IPS DF 6.9 (cell line): ENCODE measurements around the gene NFKB1.

ENCODE experiments used
- DNase-seq: peaks from one replicate; pipeline ENCODE4 v3.0.0-alpha.2; 2013; ENCODE audit warnings: low read depth, low spot score
- H3K27ac ChIP-seq: one replicate; pipeline ENCODE4 v1.5.1; 2013; ENCODE audit warnings: low read length, control low read depth
- H3K27me3 ChIP-seq: 2 replicates; pipeline ENCODE4 v1.6.1; 2013; ENCODE audit warnings: mild to moderate bottlenecking, low read length; ENCODE audit not compliant: control insufficient read depth, insufficient read depth
- H3K36me3 ChIP-seq: 2 replicates; pipeline ENCODE4 v1.6.1; 2013; ENCODE audit warnings: low read length; ENCODE audit not compliant: control insufficient read depth, insufficient read depth
- H3K4me1 ChIP-seq: 2 replicates; pipeline ENCODE4 v1.6.1; 2013; ENCODE audit warnings: low read length; ENCODE audit not compliant: control insufficient read depth, insufficient read depth
- H3K4me3 ChIP-seq: 2 replicates; pipeline ENCODE4 v1.5.1; 2013; ENCODE audit warnings: mild to moderate bottlenecking, low read length
- H3K9me3 ChIP-seq: 2 replicates; pipeline ENCODE4 v1.6.1; 2013; ENCODE audit warnings: low read length, inconsistent platforms; ENCODE audit not compliant: control insufficient read depth, insufficient read depth
- WGBS: extraction: QIAGEN DNeasy Blood & Tissue Kit; methylation state at CpG from one replicate; pipeline ENCODE4 v1.1.7; 2013; ENCODE audit warnings: mixed read lengths, missing lambda C conversion rate; ENCODE audit not compliant: insufficient read length, insufficient coverage; 5-methylcytosine and 5-hydroxymethylcytosine counted together

Gene NFKB1

DNA sequence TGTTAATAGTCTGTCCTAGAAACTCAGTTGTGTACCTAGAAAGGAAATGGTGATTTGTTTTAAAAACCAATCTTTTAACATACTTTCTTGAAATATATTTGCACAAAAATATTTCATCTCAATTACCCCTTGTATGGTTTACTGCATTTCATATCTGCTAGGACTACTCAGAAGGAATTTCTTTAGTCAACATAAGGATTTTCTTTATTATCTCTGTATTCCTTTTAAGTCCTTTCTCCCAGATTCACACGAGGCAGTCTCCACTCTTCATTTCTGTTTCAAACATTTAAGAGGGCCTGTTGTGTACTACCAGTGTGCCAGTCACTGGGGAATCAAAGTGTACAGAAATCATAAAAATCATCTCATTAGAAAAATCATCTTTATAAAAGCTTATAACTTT lies 28.8 kb downstream of the NFKB1 start:
- no peaks in the 10 kb centered on the region for H3K36me3 ChIP-seq
- no peaks in the 10 kb centered on the region for H3K4me1 ChIP-seq
- no peaks in the 10 kb centered on the region for H3K9me3 ChIP-seq
- WGBS, result no CpG with 5 or more reads among the region's 1 CpG
- no peak overlapping the region for H3K27ac ChIP-seq
- DNase-seq, result no peak
- no peaks in the 10 kb centered on the region for H3K27me3 ChIP-seq
- H3K4me3 ChIP-seq, result no peak overlapping the region

DNA sequence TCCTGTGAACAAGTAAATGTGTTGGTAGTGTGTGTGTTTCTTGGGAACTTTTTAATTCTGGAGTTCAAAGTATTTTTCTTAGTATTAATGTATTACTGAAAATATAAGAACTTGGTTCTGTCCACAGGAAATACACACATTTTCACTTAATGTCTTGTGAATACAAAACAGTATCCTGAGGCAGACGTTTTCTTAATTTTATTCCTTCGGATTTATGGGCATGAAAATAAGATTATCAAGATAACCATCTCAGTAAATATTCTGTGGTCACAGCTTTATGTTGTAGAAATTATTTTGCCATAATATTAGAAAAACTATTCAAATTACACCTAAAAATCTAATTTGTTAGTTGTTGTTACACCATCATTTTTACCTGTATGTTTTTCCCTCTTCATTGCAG lies 29.8 kb downstream of the NFKB1 start:
- Histone ChIP-seq H3K36me3 (no peaks in the 10 kb centered on the region), H3K27ac (no peak overlapping the region), H3K9me3 (no peaks in the 10 kb centered on the region), H3K4me1 (no peaks in the 10 kb centered on the region), H3K4me3 (no peak overlapping the region), H3K27me3 (no peaks in the 10 kb centered on the region)
- no peak for DNase-seq
- WGBS, result no CpG with 5 or more reads among the region's 2 CpGs

DNA sequence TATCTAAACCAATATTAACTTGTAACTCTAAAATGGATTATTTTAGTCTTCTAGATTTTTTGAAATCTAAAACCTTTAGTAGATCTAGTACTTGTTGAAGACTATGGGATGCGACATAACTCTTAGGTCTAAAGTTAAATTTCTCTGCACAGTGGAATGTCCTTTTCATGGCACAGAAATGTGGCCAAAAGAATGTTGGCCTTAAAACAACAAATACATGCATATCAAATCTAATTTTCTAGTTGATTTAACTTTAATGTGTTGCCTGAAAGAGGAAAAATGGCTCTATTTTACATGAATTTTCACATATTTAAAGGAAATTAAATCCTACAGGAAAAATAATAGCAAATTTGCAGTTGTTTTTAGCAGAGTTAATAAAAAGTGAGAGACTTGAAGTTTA lies 30.3 kb downstream of the NFKB1 start:
- WGBS, result no CpG with 5 or more reads among the region's 1 CpG
- Histone ChIP-seq H3K4me1 (no peaks in the 10 kb centered on the region), H3K27me3 (no peaks in the 10 kb centered on the region), H3K4me3 (no peak overlapping the region), H3K27ac (no peak overlapping the region), H3K36me3 (no peaks in the 10 kb centered on the region), H3K9me3 (no peaks in the 10 kb centered on the region)
- DNase-seq, result no peak

DNA sequence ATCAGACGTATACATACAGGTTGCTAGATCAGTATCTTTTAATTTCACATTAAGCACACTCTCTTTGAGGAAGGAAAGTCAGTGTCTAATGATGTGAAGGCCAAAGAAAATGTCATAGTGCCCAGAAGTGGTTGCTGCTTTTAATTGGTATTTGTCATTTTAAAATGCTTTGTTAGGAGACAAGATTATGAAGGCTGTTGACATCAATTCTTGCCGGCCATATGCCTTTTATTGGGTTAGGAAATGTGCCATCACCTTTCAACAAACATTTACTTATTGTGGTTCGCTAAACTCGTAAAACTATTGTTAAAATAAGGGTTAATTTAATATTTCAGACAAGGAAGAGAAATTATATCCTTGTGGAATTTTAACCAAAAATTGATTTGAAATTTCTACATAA lies 32.2 kb downstream of the NFKB1 start:
- Histone ChIP-seq H3K9me3 (no peaks in the 10 kb centered on the region), H3K27me3 (no peaks in the 10 kb centered on the region), H3K27ac (no peak overlapping the region), H3K36me3 (no peaks in the 10 kb centered on the region), H3K4me1 (no peaks in the 10 kb centered on the region), H3K4me3 (no peak overlapping the region)
- DNase-seq, result no peak
- no CpG with 5 or more reads among the region's 4 CpGs for WGBS

DNA sequence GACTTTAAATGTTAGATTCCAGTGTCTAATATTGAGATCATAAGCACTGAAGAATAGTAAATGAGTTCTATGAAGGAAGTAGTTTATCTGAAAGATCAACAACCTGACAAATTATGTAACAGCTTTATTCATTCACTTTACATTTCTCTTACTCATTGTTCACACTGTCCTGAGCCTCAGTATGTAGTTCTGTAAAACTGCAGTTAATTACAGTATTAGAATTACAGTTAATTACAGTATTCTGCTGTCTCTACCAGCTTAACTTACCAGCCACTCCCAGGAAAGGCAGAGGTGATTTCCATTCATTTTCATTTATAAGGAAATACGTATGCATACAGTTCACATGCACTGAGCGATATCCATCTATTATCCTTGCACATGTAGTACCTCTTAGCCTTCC lies 32.7 kb downstream of the NFKB1 start:
- no peaks in the 10 kb centered on the region for H3K27me3 ChIP-seq
- H3K4me1 ChIP-seq, result no peaks in the 10 kb centered on the region
- no peaks in the 10 kb centered on the region for H3K9me3 ChIP-seq
- no peak overlapping the region for H3K27ac ChIP-seq
- H3K36me3 ChIP-seq, result no peaks in the 10 kb centered on the region
- H3K4me3 ChIP-seq, result no peak overlapping the region
- DNase-seq, result no peak
- WGBS, result no CpG with 5 or more reads among the region's 2 CpGs

DNA sequence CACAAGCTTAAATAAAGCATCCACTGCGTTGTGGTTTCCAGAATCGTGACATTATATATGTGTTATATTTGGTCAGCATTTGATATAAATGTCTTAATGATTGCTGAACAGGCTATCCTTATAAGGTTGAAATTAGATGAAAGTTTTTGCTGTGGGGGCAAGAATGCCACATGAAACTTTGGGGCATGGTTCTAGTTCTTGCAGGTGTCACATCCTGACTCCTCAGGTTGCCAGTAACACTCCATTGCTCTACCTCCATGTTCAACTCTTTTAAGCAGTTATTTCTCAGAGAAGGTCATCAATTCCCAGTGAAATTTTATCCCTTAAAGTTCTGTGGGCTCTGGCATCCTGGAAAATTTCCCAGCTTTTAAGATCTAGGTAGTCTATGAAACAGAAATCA lies 33.7 kb downstream of the NFKB1 start:
- Histone ChIP-seq H3K9me3 (no peaks in the 10 kb centered on the region), H3K36me3 (no peaks in the 10 kb centered on the region), H3K27ac (no peak overlapping the region), H3K4me3 (no peak overlapping the region), H3K4me1 (no peaks in the 10 kb centered on the region), H3K27me3 (no peaks in the 10 kb centered on the region)
- DNase-seq, result no peak
- WGBS, result no CpG with 5 or more reads among the region's 2 CpGs

DNA sequence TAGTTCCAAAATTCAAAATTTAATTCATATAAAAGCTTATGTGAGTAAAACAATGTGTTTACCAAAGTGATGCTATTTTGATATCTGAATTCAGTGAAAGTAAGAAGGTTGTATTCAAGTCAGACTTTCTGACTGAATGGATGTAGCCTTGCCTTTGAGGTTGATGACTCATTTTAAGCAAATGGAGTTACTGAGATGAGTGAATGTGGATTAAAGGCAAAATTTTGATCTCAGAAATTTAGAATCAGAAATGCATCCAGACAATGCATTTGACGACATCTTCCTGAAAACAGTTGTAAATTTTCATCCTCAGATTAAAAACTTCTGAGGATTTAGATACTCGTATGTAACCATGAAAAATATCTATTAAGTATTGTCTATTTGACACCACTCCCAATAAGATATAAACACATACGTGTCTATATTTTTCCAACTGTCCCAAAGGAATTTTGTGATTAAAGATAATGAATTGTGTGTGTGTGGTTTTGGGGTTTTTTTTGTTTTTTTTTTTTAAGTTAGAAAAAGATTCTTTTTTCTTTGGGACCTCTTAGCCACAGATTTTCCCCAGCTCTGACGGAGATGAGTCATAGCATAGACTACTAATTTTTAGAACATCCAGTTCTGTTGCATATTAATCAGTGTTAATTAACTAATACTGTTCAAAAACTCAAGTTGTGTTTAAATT lies 34.4 kb downstream of the NFKB1 start:
- no peaks in the 10 kb centered on the region for H3K9me3 ChIP-seq

DNA sequence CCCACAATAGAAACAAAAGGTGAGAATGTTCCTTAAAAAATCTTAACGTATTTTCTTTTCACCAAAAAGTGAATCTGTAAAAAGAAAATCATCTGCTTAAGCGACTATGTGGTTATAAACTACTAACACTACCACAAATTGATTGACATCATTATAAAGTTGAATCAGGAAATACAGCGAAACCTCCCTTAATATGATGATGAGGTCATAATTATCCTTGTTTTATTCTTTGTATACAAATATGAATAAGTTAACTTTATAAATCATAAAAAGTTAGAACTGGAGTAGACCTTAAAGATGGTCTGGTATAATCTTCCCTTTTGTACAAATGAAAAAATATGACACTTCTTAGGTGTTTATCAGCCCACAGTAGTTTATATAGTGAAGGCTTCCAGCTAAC lies 35.6 kb downstream of the NFKB1 start:
- WGBS, result no CpG with 5 or more reads among the region's 3 CpGs
- H3K4me1 ChIP-seq, result no peaks in the 10 kb centered on the region
- no peaks in the 10 kb centered on the region for H3K36me3 ChIP-seq

More for the DNA sequence above, 34.4 kb downstream of the NFKB1 start:
- no CpG with 5 or more reads among the region's 4 CpGs for WGBS
- no peaks in the 10 kb centered on the region for H3K4me1 ChIP-seq
- no peak overlapping the region for H3K27ac ChIP-seq
- DNase-seq, result no peak
- no peaks in the 10 kb centered on the region for H3K36me3 ChIP-seq
- H3K27me3 ChIP-seq, result no peaks in the 10 kb centered on the region
- H3K4me3 ChIP-seq, result no peak overlapping the region

DNA sequence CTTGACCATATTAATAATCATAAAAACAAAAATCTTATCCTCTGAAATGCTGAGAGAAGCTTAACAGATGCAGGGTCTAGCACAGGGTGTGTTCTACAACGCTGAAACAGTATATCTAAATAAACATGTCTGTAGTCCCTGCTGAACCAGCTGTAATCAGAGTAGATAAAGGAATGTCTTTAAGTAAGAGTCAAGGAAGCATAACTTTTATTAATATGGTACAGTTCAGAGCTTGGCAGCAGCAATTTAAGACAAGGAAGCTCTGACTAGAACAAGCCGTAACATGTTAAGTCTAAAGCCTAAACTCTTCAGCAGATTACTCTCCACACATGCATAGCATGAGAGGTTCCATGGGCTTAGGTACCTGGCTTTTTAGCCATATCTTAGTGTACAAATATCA lies 36.1 kb downstream of the NFKB1 start:
- Histone ChIP-seq H3K27me3 (no peaks in the 10 kb centered on the region), H3K4me1 (no peaks in the 10 kb centered on the region), H3K27ac (no peak overlapping the region), H3K9me3 (no peaks in the 10 kb centered on the region), H3K4me3 (no peak overlapping the region), H3K36me3 (no peaks in the 10 kb centered on the region)
- no CpG with 5 or more reads among the region's 2 CpGs for WGBS
- DNase-seq, result no peak

More for the DNA sequence above, 35.6 kb downstream of the NFKB1 start:
- DNase-seq, result no peak
- no peaks in the 10 kb centered on the region for H3K9me3 ChIP-seq
- H3K4me3 ChIP-seq, result no peak overlapping the region
- H3K27me3 ChIP-seq, result no peaks in the 10 kb centered on the region
- H3K27ac ChIP-seq, result no peak overlapping the region

DNA sequence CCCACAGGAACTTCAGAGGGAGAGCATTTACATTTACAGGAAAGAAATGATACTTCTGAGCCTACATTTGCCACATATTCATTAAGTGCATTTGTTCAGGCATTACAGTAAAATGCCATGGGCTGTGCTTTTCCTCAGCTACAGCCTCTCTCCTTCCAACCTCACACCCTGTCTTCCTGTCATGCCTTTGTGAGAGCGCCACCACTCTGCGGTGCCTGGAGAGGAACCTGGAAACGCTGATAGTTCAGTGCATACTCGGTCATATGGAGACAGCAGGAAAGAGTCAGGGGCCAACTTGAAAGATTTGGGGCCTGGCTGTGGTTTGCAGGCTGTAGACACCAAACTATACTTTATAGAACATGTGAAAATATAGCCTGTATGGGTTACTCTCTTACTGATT lies 40.5 kb downstream of the NFKB1 start:
- Histone ChIP-seq H3K27me3 (no peaks in the 10 kb centered on the region), H3K27ac (no peak overlapping the region), H3K36me3 (no peaks in the 10 kb centered on the region), H3K4me1 (no peaks in the 10 kb centered on the region), H3K4me3 (no peak overlapping the region), H3K9me3 (no peaks in the 10 kb centered on the region)
- whole genome bisulfite sequencing, result no CpG with 5 or more reads among the region's 4 CpGs
- DNase-seq, result peak; percentile 25
